ENCODE measurements around the gene SCRN1. TPM values are rescaled to one million over a fixed set of nuclear protein-coding genes. Genes with fewer than 3 reads are reported as not detected.

SCRN1 gene
- total RNA-seq, 3 donors from 2014 or later = 25.9 to 32.0 (median 31.5) TPM

- Histone ChIP-seq H3K27ac (peak overlapping the region; percentile 13 to 78), H3K36me3 (no peaks in the 10 kb centered on the region), H3K4me1 (no peaks in the 10 kb centered on the region), H3K9me3 (no peaks in the 10 kb centered on the region), H3K4me3 (no peak overlapping the region), H3K27me3 (no peaks in the 10 kb centered on the region)
- DNase-seq (ENCODE audit: low spot score in 2 of 2) = peak in 1 of 2 donors; percentile 61
- TF ChIP-seq POLR2AphosphoS5 (IDR thresholded peaks at IDR 0.05) = peak in 1 of 3 donors; percentile 24
- no peak for TF ChIP-seq CTCF (IDR thresholded peaks at IDR 0.05)
- intact Hi-C loops (cut with DNase I; ENCODE audit: low total_unique reads) = no loop called here
Observed at GRCh38 chr7:29877196-29877595, 112.4 kb downstream of the SCRN1 start.

GRCh38 chr7:29875741-29876140 lies 113.9 kb downstream of the SCRN1 start:
- TF ChIP-seq POLR2AphosphoS5 (IDR thresholded peaks at IDR 0.05) (no peak), POLR2A (IDR thresholded peaks at IDR 0.05) (no peak), CTCF (IDR thresholded peaks at IDR 0.05) (no peak)
- intact Hi-C loops (cut with DNase I; ENCODE audit: low total_unique reads) = no loop called here

GRCh38 chr7:29873644-29874294 lies 115.8 kb downstream of the SCRN1 start:
- H3K4me3 ChIP-seq = no peak overlapping the region
- DNase-seq (ENCODE audit: low spot score in 2 of 2) = no peak
- H3K27ac ChIP-seq = no peak overlapping the region
- H3K4me1 ChIP-seq = no peaks in the 10 kb centered on the region
- TF ChIP-seq CTCF (IDR thresholded peaks at IDR 0.05) = no peak
- TF ChIP-seq POLR2A (IDR thresholded peaks at IDR 0.05) = no peak
- TF ChIP-seq POLR2AphosphoS5 (IDR thresholded peaks at IDR 0.05) = no peak
- H3K36me3 ChIP-seq = no peaks in the 10 kb centered on the region
- intact Hi-C loops (cut with DNase I; ENCODE audit: low total_unique reads) = no loop called here
- H3K27me3 ChIP-seq = no peaks in the 10 kb centered on the region
- no peaks in the 10 kb centered on the region for H3K9me3 ChIP-seq

More at GRCh38 chr7:29875741-29876140, 113.9 kb downstream of the SCRN1 start:
- peak overlapping the region in 1 of 2 donors; percentile 78 for H3K27ac ChIP-seq
- H3K9me3 ChIP-seq = no peaks in the 10 kb centered on the region
- no peaks in the 10 kb centered on the region for H3K27me3 ChIP-seq
- no peaks in the 10 kb centered on the region for H3K36me3 ChIP-seq
- H3K4me1 ChIP-seq = no peaks in the 10 kb centered on the region
- no peak for DNase-seq (ENCODE audit: low spot score in 2 of 2)
- H3K4me3 ChIP-seq = no peak overlapping the region

GRCh38 chr7:29871787-29872398 lies 117.7 kb downstream of the SCRN1 start:
- TF ChIP-seq CTCF (IDR thresholded peaks at IDR 0.05) (no peak), POLR2A (IDR thresholded peaks at IDR 0.05) (no peak), POLR2AphosphoS5 (IDR thresholded peaks at IDR 0.05) (no peak)
- no peaks in the 10 kb centered on the region for H3K9me3 ChIP-seq
- intact Hi-C loops (cut with DNase I; ENCODE audit: low total_unique reads) = no loop called here
- no peaks in the 10 kb centered on the region for H3K27me3 ChIP-seq
- H3K36me3 ChIP-seq = no peaks in the 10 kb centered on the region
- H3K27ac ChIP-seq = no peak overlapping the region
- no peak for DNase-seq (ENCODE audit: low spot score in 2 of 2)
- no peaks in the 10 kb centered on the region for H3K4me1 ChIP-seq
- no peak overlapping the region for H3K4me3 ChIP-seq

Other genes with a start within 250 kb of the SCRN1 start
- 1 to 10 TPM in 1 of 3 donors, under 1 TPM in 2; 0.16 to 3.2 (median 0.66) TPM for gene WIPF3, start 183.3 kb downstream of the SCRN1 start, total RNA-seq
- gene FKBP14, start 36.9 kb upstream of the SCRN1 start, total RNA-seq = 10 to 100 TPM in 1 of 3 donors, 1 to 10 TPM in 2; 3.8 to 13.0 (median 9.5) TPM
- 10 to 100 TPM in 2 of 3 donors, 1 to 10 TPM in 1; 7.5 to 15.1 (median 14.0) TPM for gene PLEKHA8, start 38.6 kb upstream of the SCRN1 start, total RNA-seq
- 100 to 1,000 TPM in 1 of 3 donors, 10 to 100 TPM in 2; 56.0 to 199 (median 62.5) TPM for gene MTURN, start 145.2 kb upstream of the SCRN1 start, total RNA-seq